ENCODE results near the gene CHCHD5. TPM values are rescaled to one million over a fixed set of nuclear protein-coding genes. Genes with fewer than 3 reads are reported as not detected.

The CHCHD5 gene
- total RNA-seq, 2 experiments from 2014 or later, result 32.1 to 35.2 TPM

DNA sequence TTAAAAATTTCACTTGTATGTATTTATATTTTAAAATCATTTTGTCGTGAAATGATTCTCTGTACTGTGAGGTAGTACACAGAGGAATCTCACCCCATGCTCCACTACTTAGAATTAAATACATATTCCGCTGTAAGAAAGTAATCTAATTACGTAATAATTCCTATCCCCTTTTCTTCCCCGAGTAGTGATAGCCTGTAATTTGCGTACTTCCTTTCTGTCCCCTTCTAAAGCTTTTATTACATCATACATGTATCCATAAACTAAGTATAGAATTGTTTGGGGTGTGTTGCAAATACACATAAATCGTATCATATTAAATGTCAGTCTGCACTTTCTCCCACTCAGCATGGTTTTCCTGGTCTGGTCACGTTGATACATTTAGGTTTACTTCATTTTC, 12.4 kb upstream of the CHCHD5 start:
- POLR2A ChIA-PET, result no interaction called here
- Mint-ChIP-seq H3K4me3 (no peak overlapping the region), H3K27ac (no peak overlapping the region), H3K36me3 (peaks cover 38% of the 10 kb centered on the region), H3K4me1 (no peaks in the 10 kb centered on the region), H3K9me3 (no peaks in the 10 kb centered on the region), H3K27me3 (no peaks in the 10 kb centered on the region)
- no peak for ATAC-seq (ENCODE audit: low read depth)
- DNase-seq, result no peak

DNA sequence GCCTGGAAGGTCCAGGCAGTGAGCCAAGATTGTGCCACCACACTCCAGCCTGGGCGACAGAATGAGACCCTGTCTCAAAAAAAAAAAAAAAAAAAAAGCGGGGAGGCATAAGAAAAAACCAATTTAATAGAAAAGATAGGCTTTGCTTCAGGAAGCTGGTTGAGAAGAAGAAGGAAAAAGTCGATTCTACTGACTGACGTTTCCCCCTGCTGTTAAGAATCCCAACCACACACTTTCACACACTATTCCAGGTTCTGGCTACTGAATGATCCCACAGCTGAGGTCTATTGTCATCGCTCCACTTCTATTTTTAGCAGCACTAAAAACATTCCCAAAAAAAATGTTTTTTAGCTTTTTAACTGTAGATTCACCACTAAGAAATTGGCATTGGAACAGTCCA, 6.7 kb upstream of the CHCHD5 start:
- DNase-seq, result no peak
- Mint-ChIP-seq H3K4me1 (peaks cover 5% of the 10 kb centered on the region), H3K27me3 (no peaks in the 10 kb centered on the region), H3K27ac (no peak overlapping the region), H3K36me3 (peaks cover 2% of the 10 kb centered on the region), H3K9me3 (no peaks in the 10 kb centered on the region), H3K4me3 (no peak overlapping the region)
- ATAC-seq (ENCODE audit: low read depth), result no peak
- POLR2A ChIA-PET, result interaction anchor here (0.6 to 0.7 kb wide), 2 partner anchors 95 to 317 kb away, joined by 3 to 4 read pairs; no protein-coding TSS in a partner anchor

DNA sequence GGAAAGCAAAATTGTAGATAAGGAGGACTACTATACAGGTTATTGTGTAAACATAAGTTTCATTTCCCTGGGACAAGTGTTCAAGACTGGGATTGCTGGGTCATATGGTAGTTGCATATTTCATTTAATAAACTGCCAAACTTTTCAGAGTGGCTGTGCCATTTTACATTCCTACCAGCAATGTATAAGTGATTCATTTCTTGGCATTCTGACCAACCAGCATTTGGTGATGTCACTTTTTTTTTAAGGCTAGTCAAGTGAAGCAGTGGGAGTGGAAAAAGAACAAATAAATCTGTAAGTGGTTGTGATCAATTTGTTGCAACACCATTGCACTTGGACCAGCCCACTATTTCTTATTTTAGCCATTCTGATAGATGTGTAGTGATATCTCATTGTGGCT, 5.2 kb upstream of the CHCHD5 start:
- no peak for ATAC-seq (ENCODE audit: low read depth)
- no peak overlapping the region for H3K4me3 Mint-ChIP-seq

DNA sequence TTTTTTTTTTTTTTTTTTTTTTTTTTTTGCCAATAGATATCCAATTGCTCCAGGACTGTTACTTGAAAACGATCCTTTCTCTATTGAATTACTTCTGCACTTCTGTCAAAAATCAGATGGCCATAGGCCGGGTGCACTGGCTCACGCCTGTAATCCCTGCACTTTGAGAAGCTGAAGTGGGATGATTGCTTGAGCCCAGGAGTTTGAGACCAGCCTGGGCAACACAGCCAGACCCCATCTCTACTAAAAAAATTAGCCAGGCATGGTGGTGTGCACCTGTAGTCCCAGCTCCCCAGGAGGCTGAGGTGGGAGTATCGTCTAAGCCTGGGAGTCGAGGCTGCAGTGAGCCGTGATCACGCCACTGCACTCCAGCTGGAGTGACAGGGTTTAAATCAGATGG, 4.3 kb upstream of the CHCHD5 start:
- ATAC-seq (ENCODE audit: low read depth), result no peak
- Mint-ChIP-seq H3K9me3 (no peaks in the 10 kb centered on the region), H3K27me3 (no peaks in the 10 kb centered on the region), H3K36me3 (peaks cover 5% of the 10 kb centered on the region), H3K27ac (no peak overlapping the region), H3K4me3 (no peak overlapping the region), H3K4me1 (peaks cover 15% of the 10 kb centered on the region)
- POLR2A ChIA-PET, result no interaction called here
- DNase-seq, result no peak

More for the DNA sequence above, 5.2 kb upstream of the CHCHD5 start:
- no peak overlapping the region for H3K27ac Mint-ChIP-seq
- POLR2A ChIA-PET, result no interaction called here
- no peaks in the 10 kb centered on the region for H3K9me3 Mint-ChIP-seq
- no peak for DNase-seq
- H3K4me1 Mint-ChIP-seq, result peaks cover 12% of the 10 kb centered on the region
- peaks cover 3% of the 10 kb centered on the region for H3K36me3 Mint-ChIP-seq
- H3K27me3 Mint-ChIP-seq, result no peaks in the 10 kb centered on the region

DNA sequence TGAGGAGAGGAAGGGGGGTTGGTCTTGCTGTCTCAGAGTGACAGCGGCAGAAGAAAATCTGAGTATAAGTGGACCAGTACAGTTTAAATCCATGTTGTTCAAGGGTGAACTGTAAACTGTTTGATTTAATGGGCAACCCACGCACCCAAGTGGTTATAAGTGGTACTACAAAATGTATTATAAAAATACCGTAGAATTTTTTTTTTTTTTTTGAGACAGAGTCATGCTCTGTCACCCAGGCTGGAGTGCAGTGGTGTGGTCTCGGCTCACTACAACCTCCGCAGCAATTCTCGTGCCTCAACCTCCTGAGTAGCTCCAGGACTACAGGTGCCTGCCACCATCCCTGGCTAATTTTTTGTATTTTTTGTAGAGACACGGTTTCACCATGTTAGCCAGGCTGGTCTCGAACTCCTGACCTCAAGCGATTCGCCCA, 2.1 kb upstream of the CHCHD5 start:
- peak; percentile 9 for ATAC-seq (ENCODE audit: low read depth)

DNA sequence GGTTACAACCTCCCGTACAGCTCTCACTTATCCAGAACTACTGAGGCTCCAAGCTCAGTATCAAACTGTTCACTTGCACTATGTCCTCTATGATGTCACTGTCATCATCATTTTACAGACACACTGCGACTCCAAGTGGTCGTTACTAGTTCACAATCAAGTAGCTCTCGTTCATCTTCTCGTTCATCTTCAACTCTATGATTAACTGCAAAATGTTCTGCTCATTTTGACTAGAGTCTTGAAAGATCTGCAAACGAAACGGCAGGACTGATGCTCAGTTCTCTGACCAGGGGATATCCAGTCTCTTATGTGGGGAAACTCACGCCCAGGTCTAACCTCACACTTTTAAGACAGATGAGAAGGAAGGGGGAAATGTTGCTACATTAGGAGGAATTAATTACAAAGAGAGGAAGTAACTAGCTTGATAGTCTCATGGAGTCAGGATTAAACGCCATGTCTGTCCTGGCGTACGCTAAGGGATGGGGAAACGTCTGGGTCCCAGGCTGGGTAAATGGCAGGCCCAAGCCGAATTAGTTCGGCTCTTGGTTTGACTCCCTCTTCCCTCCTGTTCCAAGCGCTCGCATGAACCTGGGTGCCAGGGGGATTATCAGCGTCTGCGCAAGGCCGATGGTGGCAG, 794 bp upstream of the CHCHD5 start:
- ATAC-seq (ENCODE audit: low read depth), result no peak
- peak overlapping the region; percentile 99 for H3K27ac Mint-ChIP-seq
- POLR2A ChIA-PET, result interaction anchor here (0.5 to 2.5 kb wide), 6 partner anchors 10 to 309 kb away, joined by 3 to 11 read pairs (median 4); partner anchors contain the start of gene SLC20A1
- H3K27me3 Mint-ChIP-seq, result no peaks in the 10 kb centered on the region
- DNase-seq, result no peak
- peaks cover 29% of the 10 kb centered on the region for H3K4me1 Mint-ChIP-seq
- H3K4me3 Mint-ChIP-seq, result peak overlapping the region; percentile 97
- no peaks in the 10 kb centered on the region for H3K9me3 Mint-ChIP-seq
- peaks cover 15% of the 10 kb centered on the region for H3K36me3 Mint-ChIP-seq

More for the DNA sequence above, 2.1 kb upstream of the CHCHD5 start:
- no peaks in the 10 kb centered on the region for H3K27me3 Mint-ChIP-seq
- DNase-seq, result peak; percentile 45
- H3K36me3 Mint-ChIP-seq, result peaks cover 15% of the 10 kb centered on the region
- H3K4me3 Mint-ChIP-seq, result no peak overlapping the region
- H3K27ac Mint-ChIP-seq, result peak overlapping the region; percentile 69
- peaks cover 29% of the 10 kb centered on the region for H3K4me1 Mint-ChIP-seq
- H3K9me3 Mint-ChIP-seq, result no peaks in the 10 kb centered on the region
- POLR2A ChIA-PET, result no interaction called here

DNA sequence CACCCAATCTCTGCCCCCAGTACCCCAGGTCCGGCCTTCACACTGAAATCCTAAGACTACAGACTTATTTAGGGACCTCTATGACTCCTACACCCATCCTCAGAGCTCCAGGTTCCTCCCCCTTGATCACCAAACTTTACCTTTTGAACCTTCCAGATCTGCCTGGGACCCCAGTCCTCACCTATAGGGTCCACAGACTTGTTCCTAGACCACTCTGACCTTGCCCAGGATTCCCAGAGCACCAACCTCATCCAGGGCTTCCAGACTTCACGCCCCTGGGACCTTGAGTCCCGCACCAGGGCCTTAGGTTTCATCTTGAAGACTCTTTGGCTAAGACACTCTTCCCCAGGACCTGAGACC, 462 bp downstream of the CHCHD5 start:
- Mint-ChIP-seq H3K27ac (peak overlapping the region; percentile 99), H3K4me1 (peaks cover 29% of the 10 kb centered on the region), H3K9me3 (no peaks in the 10 kb centered on the region), H3K4me3 (peak overlapping the region; percentile 97), H3K36me3 (peaks cover 15% of the 10 kb centered on the region), H3K27me3 (no peaks in the 10 kb centered on the region)
- POLR2A ChIA-PET, result interaction anchor here (0.6 to 2.5 kb wide), 8 partner anchors 38 to 329 kb away, joined by 3 to 11 read pairs (median 4); partner anchors contain the start of genes CKAP2L, SLC20A1 and ZC3H8
- ATAC-seq (ENCODE audit: low read depth), result no peak
- no peak for DNase-seq

DNA sequence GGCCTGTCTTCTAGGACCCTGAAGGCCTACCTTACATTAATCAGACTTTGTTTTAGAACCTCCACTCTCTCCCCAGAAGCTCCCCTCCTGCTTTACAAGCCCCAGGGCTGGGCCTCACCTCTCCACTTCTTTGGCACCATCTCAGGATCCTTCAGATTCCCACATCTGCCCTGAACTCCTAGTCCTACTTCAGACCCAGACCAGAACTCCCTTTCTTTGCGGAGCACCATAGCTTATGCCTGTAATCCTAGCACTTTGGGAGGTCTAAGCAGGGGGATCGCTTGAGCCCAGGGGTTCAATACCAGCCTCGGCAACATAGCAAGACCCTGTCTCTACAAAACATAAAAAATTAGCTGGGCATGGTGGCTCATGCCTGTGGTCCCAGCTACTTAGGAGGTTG, 991 bp downstream of the CHCHD5 start:
- DNase-seq, result no peak
- H3K4me1 Mint-ChIP-seq, result peaks cover 29% of the 10 kb centered on the region
- peak overlapping the region; percentile 97 for H3K4me3 Mint-ChIP-seq
- peaks cover 15% of the 10 kb centered on the region for H3K36me3 Mint-ChIP-seq
- no peaks in the 10 kb centered on the region for H3K27me3 Mint-ChIP-seq
- POLR2A ChIA-PET, result interaction anchor here (1.3 to 2.5 kb wide), 3 partner anchors 39 to 179 kb away, joined by 3 to 11 read pairs (median 5); partner anchors contain the start of gene CKAP2L
- H3K9me3 Mint-ChIP-seq, result no peaks in the 10 kb centered on the region
- ATAC-seq (ENCODE audit: low read depth), result no peak
- H3K27ac Mint-ChIP-seq, result peak overlapping the region; percentile 99

DNA sequence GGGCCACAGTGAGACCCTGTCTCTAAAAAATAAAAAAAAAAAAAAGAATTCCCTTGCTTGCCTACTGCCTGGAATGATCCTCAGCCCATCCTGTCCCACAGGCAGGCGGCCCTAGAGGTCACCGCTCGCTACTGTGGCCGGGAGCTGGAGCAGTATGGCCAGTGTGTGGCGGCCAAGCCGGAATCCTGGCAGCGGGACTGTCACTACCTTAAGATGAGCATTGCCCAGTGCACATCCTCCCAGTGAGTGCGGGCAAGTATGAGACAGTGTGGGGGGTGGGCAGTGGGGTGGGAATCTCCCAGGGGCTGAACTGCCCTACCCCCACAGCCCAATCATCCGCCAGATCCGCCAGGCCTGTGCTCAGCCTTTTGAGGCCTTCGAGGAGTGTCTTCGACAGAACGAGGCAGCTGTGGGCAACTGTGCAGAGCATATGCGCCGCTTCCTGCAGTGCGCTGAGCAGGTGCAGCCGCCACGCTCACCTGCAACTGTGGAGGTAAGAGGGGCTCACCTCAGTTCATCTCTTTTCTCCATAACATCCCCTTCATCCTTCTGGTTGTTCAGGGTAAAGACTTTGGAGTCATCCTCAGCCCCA, 1.6 kb downstream of the CHCHD5 start:
- POLR2A ChIA-PET, result interaction anchor here (1.5 to 2.5 kb wide), 2 partner anchors 38 to 105 kb away, joined by 5 to 11 read pairs; no protein-coding TSS in a partner anchor
- Mint-ChIP-seq H3K27ac (no peak overlapping the region), H3K36me3 (peaks cover 15% of the 10 kb centered on the region), H3K9me3 (no peaks in the 10 kb centered on the region), H3K4me1 (peaks cover 29% of the 10 kb centered on the region), H3K4me3 (peak overlapping the region; percentile 97), H3K27me3 (no peaks in the 10 kb centered on the region)
- no peak for ATAC-seq (ENCODE audit: low read depth)
- no peak for DNase-seq

DNA sequence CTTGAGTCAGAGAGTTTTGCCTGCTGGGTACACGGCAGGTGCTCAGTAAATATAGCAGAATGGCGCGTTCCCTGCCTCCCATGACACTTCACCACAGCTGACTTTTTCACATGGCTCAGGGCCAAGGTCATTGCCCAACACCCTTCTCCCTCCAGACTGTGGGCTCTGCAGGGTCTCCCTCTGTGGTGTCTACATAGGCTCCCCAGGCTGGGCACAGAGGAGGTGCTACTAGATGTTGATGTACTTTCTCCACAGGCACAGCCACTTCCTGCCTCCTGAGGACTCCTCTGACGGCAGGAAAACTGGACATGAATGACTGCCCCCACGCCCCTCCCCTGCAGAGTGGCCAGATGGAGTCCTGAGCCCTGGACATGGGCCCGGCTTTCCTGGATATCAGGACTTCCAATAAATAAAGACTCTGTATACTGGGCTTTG, 4.2 kb downstream of the CHCHD5 start:
- ATAC-seq (ENCODE audit: low read depth) (no peak), DNase-seq (no peak)
- Mint-ChIP-seq H3K27me3 (no peaks in the 10 kb centered on the region), H3K4me1 (peaks cover 18% of the 10 kb centered on the region), H3K27ac (no peak overlapping the region), H3K36me3 (peaks cover 19% of the 10 kb centered on the region), H3K9me3 (no peaks in the 10 kb centered on the region), H3K4me3 (no peak overlapping the region)
- POLR2A ChIA-PET, result no interaction called here

DNA sequence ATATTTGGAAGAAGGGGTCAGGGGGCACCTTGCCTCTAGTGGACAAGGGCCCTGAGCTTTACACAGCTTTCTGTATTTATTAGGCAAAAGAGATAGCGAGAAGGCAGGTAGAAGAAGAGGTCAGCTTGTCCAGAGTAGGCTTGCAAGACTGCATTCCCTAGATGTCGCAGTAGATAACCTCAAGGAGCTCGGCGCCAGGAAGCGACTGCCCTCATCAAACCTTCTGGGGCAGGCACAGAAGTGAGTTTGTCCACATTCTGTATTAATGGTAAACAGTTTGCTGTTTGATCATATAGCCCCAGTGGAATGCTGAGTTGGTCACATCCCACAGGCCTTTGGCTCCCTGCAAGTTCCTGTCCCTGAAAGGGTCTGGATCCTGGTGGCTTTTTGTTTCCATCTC, 7.0 kb downstream of the CHCHD5 start:
- Mint-ChIP-seq H3K4me1 (peaks cover 7% of the 10 kb centered on the region), H3K4me3 (no peak overlapping the region), H3K36me3 (peaks cover 17% of the 10 kb centered on the region), H3K9me3 (no peaks in the 10 kb centered on the region), H3K27ac (no peak overlapping the region), H3K27me3 (no peaks in the 10 kb centered on the region)
- DNase-seq, result no peak
- POLR2A ChIA-PET, result no interaction called here
- ATAC-seq (ENCODE audit: low read depth), result no peak

DNA sequence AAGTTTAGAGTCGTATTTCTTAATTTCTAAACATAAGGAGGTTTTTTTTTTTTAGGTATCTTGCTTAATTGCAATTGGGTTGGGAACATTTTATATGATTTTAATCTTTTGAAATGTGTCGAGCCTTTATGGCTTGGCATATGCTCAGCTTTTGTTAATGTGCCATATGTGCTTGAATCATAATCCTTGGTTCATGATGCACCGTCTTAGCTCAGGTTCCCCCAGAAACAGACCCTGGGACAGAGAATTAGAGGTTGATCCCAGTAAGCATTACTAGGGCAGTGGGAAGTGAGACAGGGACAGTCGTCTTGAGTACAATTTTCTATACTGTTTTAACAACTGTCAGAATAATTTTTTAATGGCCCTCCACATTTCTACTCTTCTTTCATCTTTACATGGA, 9.3 kb downstream of the CHCHD5 start:
- no peaks in the 10 kb centered on the region for H3K27me3 Mint-ChIP-seq
- POLR2A ChIA-PET, result no interaction called here
- ATAC-seq (ENCODE audit: low read depth) (no peak), DNase-seq (no peak)
- no peak overlapping the region for H3K27ac Mint-ChIP-seq
- no peaks in the 10 kb centered on the region for H3K9me3 Mint-ChIP-seq
- H3K36me3 Mint-ChIP-seq, result peaks cover 8% of the 10 kb centered on the region
- H3K4me1 Mint-ChIP-seq, result no peaks in the 10 kb centered on the region
- no peak overlapping the region for H3K4me3 Mint-ChIP-seq

DNA sequence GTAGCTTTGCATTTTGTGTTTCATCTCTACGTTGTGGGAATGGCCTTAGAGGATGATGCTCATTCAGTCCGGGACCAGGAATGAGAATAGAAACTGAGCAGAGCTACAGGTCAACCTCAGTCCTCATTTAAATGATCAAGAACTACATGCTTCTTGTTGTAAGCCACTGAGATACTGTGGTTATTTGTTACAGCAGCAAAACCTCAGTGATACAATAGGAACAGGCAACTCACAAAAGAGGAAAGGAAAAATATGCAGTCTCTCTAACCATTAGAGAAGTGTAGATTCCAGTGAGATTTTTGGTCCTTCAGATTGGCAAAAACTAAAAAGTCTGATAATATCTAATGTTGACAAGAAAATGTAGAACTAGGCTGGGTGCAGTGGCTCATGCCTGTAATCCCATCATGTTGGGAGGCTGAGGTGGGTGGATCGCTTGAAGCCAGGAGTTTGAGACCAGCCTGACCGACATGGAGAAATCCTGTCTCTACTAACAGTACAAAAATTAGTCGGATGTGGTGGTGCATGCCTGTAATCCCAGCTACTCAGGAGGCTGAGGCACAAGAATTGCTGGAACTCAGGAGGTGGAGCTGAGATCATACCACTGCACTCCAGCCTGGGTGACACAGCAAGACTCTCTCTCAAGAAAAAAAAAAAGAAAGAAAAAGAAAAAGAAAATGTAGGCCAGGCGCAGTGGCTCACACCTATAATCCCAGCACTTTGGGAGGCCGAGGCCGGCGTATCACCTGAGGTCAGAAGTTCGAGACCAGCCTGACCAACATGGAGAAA, 13.3 kb downstream of the CHCHD5 start:
- no peak for DNase-seq
- Mint-ChIP-seq H3K4me1 (peaks cover 7% of the 10 kb centered on the region), H3K36me3 (peaks cover 5% of the 10 kb centered on the region), H3K27me3 (no peaks in the 10 kb centered on the region), H3K27ac (no peak overlapping the region), H3K4me3 (no peak overlapping the region), H3K9me3 (no peaks in the 10 kb centered on the region)
- ATAC-seq (ENCODE audit: low read depth), result no peak
- POLR2A ChIA-PET, result interaction anchor here (0.6 kb wide), 1 partner anchor 48 kb away, joined by 3 read pairs; no protein-coding TSS in a partner anchor

All from activated naive CD8-positive, alpha-beta T cell treated with anti-CD3 and anti-CD28 coated beads, Interleukin-2, amount 10 ng/mL, durations not matched to agents 7 days and 5 days (primary cell).